Measurements from ENCODE around the gene CILP2. TPM values are rescaled to one million over a fixed set of nuclear protein-coding genes. Genes with fewer than 3 reads are reported as not detected.

The CILP2 gene
- total and polyA plus RNA-seq, 9 of the 15 experiments (the other 6 are each of a cell fraction or from before 2014, with no cell fraction given), result 0.04 to 0.35 (median 0.05) TPM; not detected in 2

DNA sequence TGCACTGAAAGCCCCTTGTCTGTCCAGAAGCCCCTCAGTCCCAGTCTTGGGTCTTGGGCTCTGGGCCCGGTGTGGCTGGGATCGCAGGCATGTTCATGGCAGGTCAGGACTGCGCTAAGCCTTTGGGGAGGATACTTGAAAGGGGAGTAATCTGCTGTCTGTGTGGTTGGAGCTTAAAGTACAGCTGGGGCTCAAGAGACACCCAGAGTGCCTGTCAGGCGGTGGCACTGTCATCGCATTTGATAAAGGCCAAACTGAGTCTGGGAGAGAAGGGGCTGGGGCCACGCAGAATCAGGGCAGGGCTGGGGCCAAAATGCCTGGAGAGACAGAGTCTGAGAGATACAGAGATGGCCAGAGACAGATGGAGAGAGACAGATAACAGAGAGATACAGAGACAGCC is 4.2 kb upstream of the CILP2 start:
- CTCF ChIA-PET (ENCODE audit: low intra/inter-chr PET ratio), result interaction anchor here (0.5 to 3.2 kb wide), 2 partner anchors 110 to 367 kb away, joined by 4 to 30 read pairs; partner anchors contain the start of genes GMIP and ZNF93

More for the DNA sequence above, 4.2 kb upstream of the CILP2 start:
- Histone ChIP-seq H3K79me2 (ENCODE audit: control insufficient read depth, insufficient read depth, low read length) (no peaks in the 10 kb centered on the region), H3K36me3 (ENCODE audit: control insufficient read depth, insufficient read depth, low read length) (peaks cover 11% of the 10 kb centered on the region; the same call in 2 of the 3 replicates), H3K9me3 (replicated peaks; ENCODE audit: control insufficient read depth, insufficient read depth, low read depth, low read length) (no peaks in the 10 kb centered on the region), H3K9ac (ENCODE audit: insufficient read depth in 1 of 2, low read depth in 2 of 2, low read length in 2 of 2) (no peak overlapping the region), H3K27ac (ENCODE audit: extremely low read depth, low read depth, low read length) (no peak overlapping the region), H3K4me1 (replicated peaks in 1 of 2; ENCODE audit: control insufficient read depth in 2 of 2, insufficient read depth in 2 of 2, low read length in 2 of 2) (peaks cover 5 to 32% of the 10 kb centered on the region in 2 experiments), H3K4me3 (no peak overlapping the region), H4K20me1 (replicated peaks; ENCODE audit: control insufficient read depth, insufficient read depth, low read length) (0 out of 2 replicates have a peak, but pooled peaks cover 10% of the 10 kb centered on the region), H3K9me1 (ENCODE audit: control insufficient read depth, insufficient read depth, low read length) (peaks cover 3% of the 10 kb centered on the region), H3K4me2 (ENCODE audit: insufficient read depth, low read length) (no peak overlapping the region), H3K27me3 (ENCODE audit: control insufficient read depth in 2 of 2, insufficient read depth in 2 of 2, low read length in 2 of 2) (no peaks in the 10 kb centered on the region), H2AFZ (ENCODE audit: low read depth, low read length) (no peak overlapping the region)
- TF ChIP-seq, protein P1, sequence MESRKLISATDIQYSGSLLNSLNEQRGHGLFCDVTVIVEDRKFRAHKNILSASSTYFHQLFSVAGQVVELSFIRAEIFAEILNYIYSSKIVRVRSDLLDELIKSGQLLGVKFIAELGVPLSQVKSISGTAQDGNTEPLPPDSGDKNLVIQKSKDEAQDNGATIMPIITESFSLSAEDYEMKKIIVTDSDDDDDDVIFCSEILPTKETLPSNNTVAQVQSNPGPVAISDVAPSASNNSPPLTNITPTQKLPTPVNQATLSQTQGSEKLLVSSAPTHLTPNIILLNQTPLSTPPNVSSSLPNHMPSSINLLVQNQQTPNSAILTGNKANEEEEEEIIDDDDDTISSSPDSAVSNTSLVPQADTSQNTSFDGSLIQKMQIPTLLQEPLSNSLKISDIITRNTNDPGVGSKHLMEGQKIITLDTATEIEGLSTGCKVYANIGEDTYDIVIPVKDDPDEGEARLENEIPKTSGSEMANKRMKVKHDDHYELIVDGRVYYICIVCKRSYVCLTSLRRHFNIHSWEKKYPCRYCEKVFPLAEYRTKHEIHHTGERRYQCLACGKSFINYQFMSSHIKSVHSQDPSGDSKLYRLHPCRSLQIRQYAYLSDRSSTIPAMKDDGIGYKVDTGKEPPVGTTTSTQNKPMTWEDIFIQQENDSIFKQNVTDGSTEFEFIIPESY (CRISPR knock-in tag; IDR thresholded peaks at IDR 0.05), result peak; percentile 44; the same call in 1 of the 2 replicates
- no peak for TF ChIP-seq HDAC1 (IDR thresholded peaks at IDR 0.05)
- DNase-seq (ENCODE audit: extremely low read depth in 1 of 4, low spot score in 3 of 4) (no peak), FAIRE-seq (peak; percentile 56), ATAC-seq (no peak)
- in situ Hi-C loops (cut with MboI), result loop anchor here (25.0 kb wide), 1 partner anchor 103 kb away; the partner anchor contains the start of genes GMIP and LPAR2
- POLR2A ChIA-PET, result interaction anchor here (0.5 to 0.6 kb wide), 2 partner anchors 103 to 128 kb away, joined by 3 read pairs; no protein-coding TSS in a partner anchor
- 65% methylated on average over 6 of the region's 6 CpGs for WGBS (ENCODE audit: insufficient coverage, low coverage, missing lambda C conversion rate)
- intact Hi-C loops (cut with micrococcal nuclease), result loop anchor here (2.0 kb wide), 2 partner anchors 109 to 425 kb away; partner anchors contain the start of gene GMIP
- no TSS peak for BruUV-seq (replicated peaks)

Measured in K562 (cell line).